Cardiac muscle cell (in vitro differentiated cells and primary cell): Measurements from ENCODE around the gene DCBLD2. TPM values are rescaled to one million over a fixed set of nuclear protein-coding genes. Genes with fewer than 3 reads are reported as not detected.
"Not testable (repeated sequence)": the region's sequence is repeated elsewhere in the genome, so short reads cannot be mapped to it uniquely, and the experiment has no call there.

Experiments
- DNase-seq, 2 donors: peaks; one replicate each; pipeline versions ENCODE4 v3.0.0 to v3.0.0-alpha.2; 2010 to 2017; ENCODE audit warnings: low read depth in 1 of 2, low spot score in 1 of 2
- H3K27ac ChIP-seq: fragments of 200-600 bp; sonication (generic); 2 replicates; pipeline ENCODE4 v1.5.1; 2016
- H3K27me3 ChIP-seq: fragments of 200-600 bp; sonication (generic); 2 replicates; pipeline ENCODE4 v1.6.0; 2016; ENCODE audit warnings: control low read depth
- H3K36me3 ChIP-seq: fragments of 200-600 bp; sonication (generic); 2 replicates; pipeline ENCODE4 v1.5.1; 2016; ENCODE audit warnings: control low read depth
- H3K4me1 ChIP-seq: fragments of 200-600 bp; sonication (generic); 2 replicates; pipeline ENCODE4 v1.8.1; 2017; ENCODE audit warnings: low read depth, mild to moderate bottlenecking, mixed run types
- H3K4me3 ChIP-seq: fragments of 200-600 bp; sonication (generic); 2 replicates; pipeline ENCODE4 v1.5.1; 2016; ENCODE audit warnings: mild to moderate bottlenecking
- H3K9me3 ChIP-seq: fragments of 200-600 bp; sonication (generic); 2 replicates; pipeline ENCODE4 v1.5.1; 2017; ENCODE audit warnings: low read depth, mild to moderate bottlenecking, control low read depth
- polyA plus RNA-seq: library from polyadenylated mRNA; unstranded; fragments of >200 nt; fragmentation: Nextera tagmentation; extraction: Ambion mirVana; gene quantifications from 2 replicates; pipeline ENCODE4 v1.2.1, GENCODE V29; 2016
- total RNA-seq: library from RNA; depleted of rRNA; stranded (reverse); fragments of >200 nt; gene quantifications from 2 replicates; pipeline ENCODE4 v1.2.3, GENCODE V29; 2016
- TF ChIP-seq, protein P1 (sequence below): IDR thresholded peaks from 2 replicates; pipeline ENCODE4 v1.5.1; 2012; ENCODE audit warnings: low read depth, mild to moderate bottlenecking, low read length

DCBLD2 gene
- total and polyA plus RNA-seq, 2 experiments from 2014 or later, result 47.6 to 53.9 TPM

GRCh38 chr3:98884675-98885371 is 16.7 kb downstream of the DCBLD2 start:
- peak in 1 of 2 donors; percentile 79 for DNase-seq
- Histone ChIP-seq H3K4me3 (no peak overlapping the region), H3K9me3 (no peaks in the 10 kb centered on the region), H3K27me3 (no peaks in the 10 kb centered on the region), H3K27ac (peak overlapping the region; percentile 11), H3K4me1 (peaks cover 41% of the 10 kb centered on the region), H3K36me3 (no peaks in the 10 kb centered on the region)
- TF ChIP-seq, protein P1, sequence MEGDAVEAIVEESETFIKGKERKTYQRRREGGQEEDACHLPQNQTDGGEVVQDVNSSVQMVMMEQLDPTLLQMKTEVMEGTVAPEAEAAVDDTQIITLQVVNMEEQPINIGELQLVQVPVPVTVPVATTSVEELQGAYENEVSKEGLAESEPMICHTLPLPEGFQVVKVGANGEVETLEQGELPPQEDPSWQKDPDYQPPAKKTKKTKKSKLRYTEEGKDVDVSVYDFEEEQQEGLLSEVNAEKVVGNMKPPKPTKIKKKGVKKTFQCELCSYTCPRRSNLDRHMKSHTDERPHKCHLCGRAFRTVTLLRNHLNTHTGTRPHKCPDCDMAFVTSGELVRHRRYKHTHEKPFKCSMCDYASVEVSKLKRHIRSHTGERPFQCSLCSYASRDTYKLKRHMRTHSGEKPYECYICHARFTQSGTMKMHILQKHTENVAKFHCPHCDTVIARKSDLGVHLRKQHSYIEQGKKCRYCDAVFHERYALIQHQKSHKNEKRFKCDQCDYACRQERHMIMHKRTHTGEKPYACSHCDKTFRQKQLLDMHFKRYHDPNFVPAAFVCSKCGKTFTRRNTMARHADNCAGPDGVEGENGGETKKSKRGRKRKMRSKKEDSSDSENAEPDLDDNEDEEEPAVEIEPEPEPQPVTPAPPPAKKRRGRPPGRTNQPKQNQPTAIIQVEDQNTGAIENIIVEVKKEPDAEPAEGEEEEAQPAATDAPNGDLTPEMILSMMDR, result no peak

- not testable (repeated sequence) for H3K27ac ChIP-seq, H3K36me3 ChIP-seq
- DNase-seq, result peak in 1 of 2 donors; percentile 40
These were observed 18.7 kb downstream of the DCBLD2 start for GRCh38 chr3:98882614-98883333.

DNA sequence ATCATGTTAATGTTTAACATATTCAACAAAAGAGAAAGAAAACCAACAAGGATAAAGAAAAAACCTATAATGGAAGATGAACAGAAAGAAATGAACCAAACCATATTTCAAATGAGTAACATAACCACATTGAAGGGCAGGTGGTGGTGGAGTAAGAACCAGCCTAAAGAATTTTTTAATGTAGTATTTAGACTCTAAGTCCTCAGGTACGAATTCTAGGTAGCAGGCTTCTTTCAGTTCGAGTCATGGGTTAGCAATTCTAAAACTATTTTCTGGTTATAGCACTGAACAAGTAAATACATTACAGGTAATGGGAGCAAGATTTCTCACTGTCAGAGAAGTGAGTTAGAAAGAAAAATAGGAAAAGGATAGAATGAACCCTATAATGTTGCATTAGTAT is 24.4 kb downstream of the DCBLD2 start:
- no peak overlapping the region for H3K27ac ChIP-seq
- H3K4me1 ChIP-seq, result peaks cover 9% of the 10 kb centered on the region
- H3K4me3 ChIP-seq, result no peak overlapping the region
- H3K36me3 ChIP-seq, result no peaks in the 10 kb centered on the region
- H3K27me3 ChIP-seq, result no peaks in the 10 kb centered on the region
- H3K9me3 ChIP-seq, result no peaks in the 10 kb centered on the region
- DNase-seq, result no peak
- TF ChIP-seq, protein P1, result no peak

More at GRCh38 chr3:98882614-98883333, 18.7 kb downstream of the DCBLD2 start:
- H3K9me3 ChIP-seq, H3K4me3 ChIP-seq, H3K27me3 ChIP-seq: not testable (repeated sequence)
- peaks cover 24% of the 10 kb centered on the region for H3K4me1 ChIP-seq

DNA sequence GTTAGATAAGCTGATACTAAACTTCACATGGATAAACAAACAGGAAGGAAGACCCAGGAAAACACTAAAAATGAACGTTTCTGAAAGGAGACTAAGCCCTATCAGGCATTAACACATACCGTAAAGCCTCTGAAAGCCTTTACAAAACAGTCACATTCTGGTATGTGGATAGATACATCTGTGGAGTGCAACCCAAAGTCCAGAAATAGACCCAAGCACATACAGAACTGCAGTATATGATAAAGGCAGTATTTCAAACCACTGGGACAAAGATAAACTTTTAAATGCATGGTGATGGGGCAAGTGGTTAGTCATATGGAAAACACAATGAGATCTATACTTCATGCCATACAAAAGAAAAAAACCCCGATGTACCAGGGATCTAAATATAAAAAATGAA is 26.0 kb downstream of the DCBLD2 start:
- Histone ChIP-seq H3K4me3 (no peak overlapping the region), H3K27me3 (no peaks in the 10 kb centered on the region), H3K4me1 (peaks cover 9% of the 10 kb centered on the region), H3K27ac (peak overlapping the region; percentile 68), H3K36me3 (no peaks in the 10 kb centered on the region), H3K9me3 (no peaks in the 10 kb centered on the region)
- TF ChIP-seq, protein P1, result no peak
- DNase-seq, result peak; percentile 40 to 44

GRCh38 chr3:98874602-98875249 is 26.8 kb downstream of the DCBLD2 start:
- no peaks in the 10 kb centered on the region for H3K36me3 ChIP-seq
- H3K9me3 ChIP-seq, result peaks cover under 1% of the 10 kb centered on the region
- H3K27me3 ChIP-seq, result no peaks in the 10 kb centered on the region
- peaks cover 9% of the 10 kb centered on the region for H3K4me1 ChIP-seq
- TF ChIP-seq, protein P1, result no peak
- no peak overlapping the region for H3K4me3 ChIP-seq
- no peak overlapping the region for H3K27ac ChIP-seq
- no peak for DNase-seq
